ENCODE data around the gene GLIPR1L2. TPM values are rescaled to one million over a fixed set of nuclear protein-coding genes. Genes with fewer than 3 reads are reported as not detected.

Gene GLIPR1L2
- total RNA-seq, 1 donor from 2014 or later, result 2.1 TPM

GRCh38 chr12:75478116-75478794, 87.4 kb downstream of the GLIPR1L2 start:
- DNase-seq, result no peak

- no peak for DNase-seq
Observed at GRCh38 chr12:75479963-75480461, 89.1 kb downstream of the GLIPR1L2 start.

DNA sequence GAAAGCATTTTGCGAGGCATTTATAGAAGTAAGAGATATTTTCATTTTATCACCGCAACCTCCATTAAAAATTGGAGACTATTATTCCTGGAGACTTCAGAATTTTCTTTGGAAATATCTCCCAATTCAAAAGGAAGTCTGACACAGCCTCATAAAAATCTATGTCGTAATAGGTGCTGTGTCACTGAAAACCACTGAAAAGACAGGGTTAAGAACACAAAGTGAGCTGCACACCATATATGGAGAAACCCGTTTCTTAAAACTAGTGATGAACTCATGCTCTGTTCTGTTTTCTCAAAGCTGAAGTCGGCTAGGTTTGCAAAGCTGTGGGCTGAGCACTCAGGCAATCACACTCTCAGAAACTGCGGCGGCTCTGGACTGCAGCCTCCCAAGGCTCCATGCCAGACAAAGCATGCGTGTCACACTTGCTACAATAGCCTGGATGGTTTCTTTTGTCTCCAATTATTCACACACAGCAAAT, 89.6 kb downstream of the GLIPR1L2 start, which contains the start of gene GLIPR1:
Gene GLIPR1 (plus strand): TSS at position 287 of the 481 bp plus-strand sequence. CDS start 126 bp downstream, at position 413.
- DNase-seq, result no peak

DNA sequence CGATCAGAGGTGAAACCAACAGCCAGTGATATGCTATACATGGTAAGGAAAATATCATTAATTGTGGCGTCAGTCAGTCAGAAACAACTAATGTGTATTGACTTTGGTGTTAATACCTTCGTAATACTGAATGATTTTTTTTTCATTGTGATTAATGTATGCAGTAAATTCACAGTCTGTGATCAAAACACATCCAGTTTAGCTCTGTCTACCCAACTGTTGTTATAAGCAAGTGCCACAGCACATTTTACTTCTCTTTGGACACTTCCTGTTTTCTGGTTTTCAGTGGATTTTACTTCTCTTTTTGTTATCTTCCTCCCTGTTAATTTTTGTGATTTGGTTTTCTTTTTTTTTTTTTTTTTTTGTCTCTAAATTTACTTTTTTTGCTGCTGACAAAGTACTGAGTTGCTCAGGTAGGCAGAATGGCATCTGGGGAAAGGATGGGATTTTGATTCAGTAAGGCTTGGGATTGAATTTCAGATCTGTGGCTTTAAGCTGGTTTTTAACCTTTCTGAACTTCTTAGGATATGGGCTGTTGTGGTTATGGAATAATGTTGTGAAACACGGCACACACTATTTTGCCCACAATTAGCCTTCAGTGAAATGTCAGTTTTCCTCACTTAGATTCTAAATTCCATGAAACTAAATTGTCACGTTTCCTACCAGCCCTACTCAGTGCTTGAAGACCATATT, 90.3 kb downstream of the GLIPR1L2 start:
- DNase-seq, result no peak

GRCh38 chr12:75481774-75482173, 90.9 kb downstream of the GLIPR1L2 start:
- no peak for DNase-seq

Other genes with a start within 250 kb of the GLIPR1L2 start
- 0.20 TPM for gene KCNC2, start 181.2 kb upstream of the GLIPR1L2 start, total RNA-seq
- 7.1 TPM for gene CAPS2, start 60.8 kb upstream of the GLIPR1L2 start, total RNA-seq
- gene GLIPR1L1, start 56.4 kb upstream of the GLIPR1L2 start, total RNA-seq, result not detected
- gene GLIPR1, start 89.7 kb downstream of the GLIPR1L2 start, total RNA-seq, result 6.5 TPM
- 37.9 TPM for gene KRR1, start 120.5 kb downstream of the GLIPR1L2 start, total RNA-seq